K562 (cell line): ENCODE results near the gene ZNF24. TPM values are rescaled to one million over a fixed set of nuclear protein-coding genes. Genes with fewer than 3 reads are reported as not detected.

ENCODE experiments used
- AFF1 ChIP-seq, 2 experiments: fragments of 450-650 bp; IDR thresholded peaks; 2 replicates each; pipeline ENCODE4 v1.6.1; 2018; ENCODE audit warnings: mild to moderate bottlenecking in 2 of 2, low read depth in 1 of 2; ENCODE audit not compliant: partially characterized antibody in 2 of 2
- ATF1 ChIP-seq, 2 experiments: fragments of 450-650 bp in 1 of 2; IDR thresholded peaks; 2 replicates each; pipeline ENCODE4 v1.6.1; 2016; ENCODE audit warnings: missing compliant biosample characterization in 1 of 2, missing genetic modification characterization in 1 of 2
- BCL6 ChIP-seq: fragments of 250-450 bp; sonication (Bioruptor Pico); IDR thresholded peaks from 2 replicates; pipeline ENCODE4 v1.4.0; 2020
- BRD9 ChIP-seq: fragments of 450-650 bp; IDR thresholded peaks from 2 replicates; pipeline ENCODE4 v1.6.1; 2018; ENCODE audit warnings: low read depth; ENCODE audit not compliant: partially characterized antibody
- CEBPZ ChIP-seq: fragments of 150-350 bp; IDR thresholded peaks from 2 replicates; pipeline ENCODE4 v1.6.1; 2014; ENCODE audit warnings: low read depth, mild to moderate bottlenecking, low read length, borderline replicate concordance
- KDM4B ChIP-seq, 2 experiments: fragments of 450-650 bp in 1 of 2; sonication (generic) in 1 of 2; IDR thresholded peaks; 2 replicates each; pipeline ENCODE4 v1.6.1; 2016 to 2017; ENCODE audit warnings: borderline replicate concordance in 2 of 2, antibody characterized with exemption in 1 of 2, low read depth in 1 of 2, mild to moderate bottlenecking in 1 of 2
- LARP7 ChIP-seq: fragments of 450-650 bp; IDR thresholded peaks from 2 replicates; pipeline ENCODE4 v1.6.1; 2016
- MYC ChIP-seq, 2 experiments: fragments of 250-450 bp in 1 of 2; sonication (Bioruptor Pico) in 1 of 2; IDR thresholded peaks; 2 replicates each; pipeline versions ENCODE4 v1.5.1 to v1.6.1; 2012 to 2021; ENCODE audit warnings: low read depth in 2 of 2, borderline replicate concordance in 1 of 2, improper control_type of control experiment in 1 of 2, low read length in 1 of 2, mild to moderate bottlenecking in 1 of 2, moderate library complexity in 1 of 2
- NFIC ChIP-seq: fragments of 450-650 bp; IDR thresholded peaks from 2 replicates; pipeline ENCODE4 v1.6.1; 2017; ENCODE audit warnings: mild to moderate bottlenecking, inconsistent platforms
- NR3C1 ChIP-seq: sonication (generic); formaldehyde crosslinking; IDR thresholded peaks from 2 replicates; pipeline ENCODE4 v1.8.1; 2022; ENCODE audit warnings: missing genetic modification reagents
- PHF20 ChIP-seq: fragments of 450-650 bp; IDR thresholded peaks from 2 replicates; pipeline ENCODE4 v1.6.1; 2018; ENCODE audit not compliant: partially characterized antibody
- RBM34 ChIP-seq: fragments of 200-400 bp; formaldehyde crosslinking; IDR thresholded peaks from 2 replicates; pipeline ENCODE4 v1.6.1; 2018; ENCODE audit warnings: low read length, borderline replicate concordance; ENCODE audit not compliant: insufficient read depth
- RFX5 ChIP-seq: IDR thresholded peaks from 2 replicates; pipeline ENCODE4 v1.6.1; 2011; ENCODE audit warnings: low read depth, mild to moderate bottlenecking, improper control_type of control experiment, low read length
- SAFB2 ChIP-seq: fragments of 200-400 bp; formaldehyde crosslinking; IDR thresholded peaks from 2 replicates; pipeline ENCODE4 v1.6.1; 2018; ENCODE audit warnings: borderline replicate concordance, low read length, low read depth, moderate library complexity; ENCODE audit not compliant: severe bottlenecking
- SUPT5H ChIP-seq: fragments of 450-650 bp; IDR thresholded peaks from 2 replicates; pipeline ENCODE4 v1.6.1; 2016
- TAF7 ChIP-seq: fragments of 450-650 bp; IDR thresholded peaks from 2 replicates; pipeline ENCODE4 v1.6.1; 2016; ENCODE audit warnings: missing genetic modification characterization, missing compliant biosample characterization
- ZBTB17 ChIP-seq: fragments of 450-650 bp; formaldehyde crosslinking; IDR thresholded peaks from 2 replicates; pipeline ENCODE4 v1.4.0; 2020; ENCODE audit warnings: mild to moderate bottlenecking
- ZNF561 ChIP-seq: fragments of 450-650 bp; formaldehyde crosslinking; conservative IDR thresholded peaks from 2 replicates; pipeline ENCODE4 v1.4.0; 2020; ENCODE audit warnings: mild to moderate bottlenecking, moderate library complexity
- polyA plus RNA-seq, 8 experiments: library from polyadenylated mRNA; depleted of rRNA in 4 of 8; stranded (reverse) in 5 of 8; unstranded in 3 of 8; fragments of >200 nt; fragmentation: Nextera tagmentation in 2 of 8; fragmentation: Illumina TruSeq in 1 of 8; extraction: Ambion mirVana in 2 of 8; extraction: Trizol in 1 of 8; gene quantifications; 2 replicates each; pipeline versions ENCODE4 v1.2.1 to v1.2.3, GENCODE V29; 2011 to 2014; ENCODE audit warnings: inconsistent platforms in 1 of 8, missing spikeins in 1 of 8
- total RNA-seq, 7 experiments: library from RNA; depleted of rRNA in 6 of 7; stranded (reverse); fragments of >200 nt in 6 of 7; fragmentation: Illumina TruSeq in 2 of 7; extraction: Trizol in 2 of 7; gene quantifications; 2 replicates each; pipeline versions ENCODE4 v1.2.1 to v1.2.3, GENCODE V29; 2011 to 2021; ENCODE audit warnings: low replicate concordance in 1 of 7
- TF ChIP-seq, protein P1 (sequence below), 3 experiments: fragments of 200-800 bp in 1 of 3; sonication (Bioruptor generic) in 1 of 3; sonication (generic) in 1 of 3; formaldehyde crosslinking in 1 of 3; IDR thresholded peaks; 2 replicates each; pipeline versions ENCODE4 v1.6.1 to v1.8.0; 2016 to 2022; ENCODE audit warnings: mild to moderate bottlenecking in 2 of 3, missing compliant biosample characterization in 2 of 3, missing genetic modification characterization in 2 of 3, missing genetic modification reagents in 1 of 3

ZNF24 gene
- total and polyA plus RNA-seq, 9 of the 15 experiments (the other 6 are each of a cell fraction or from before 2014, with no cell fraction given) = 35.7 to 72.8 (median 54.1) TPM

- no peak for TF ChIP-seq NR3C1
- TF ChIP-seq, protein P1, sequence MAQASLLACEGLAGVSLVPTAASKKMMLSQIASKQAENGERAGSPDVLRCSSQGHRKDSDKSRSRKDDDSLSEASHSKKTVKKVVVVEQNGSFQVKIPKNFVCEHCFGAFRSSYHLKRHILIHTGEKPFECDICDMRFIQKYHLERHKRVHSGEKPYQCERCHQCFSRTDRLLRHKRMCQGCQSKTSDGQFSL (CRISPR knock-in tag; IDR thresholded peaks at IDR 0.05) = peak; percentile 56; the same call in 1 of the 2 replicates
- TF ChIP-seq, protein P1 (tag; IDR thresholded peaks at IDR 0.05) = no peak
- TF ChIP-seq RFX5 = no peak
- TF ChIP-seq ATF1 (CRISPR knock-in tag; IDR thresholded peaks at IDR 0.05) = no peak
- peak; percentile 96 for TF ChIP-seq ATF1 (tag; IDR thresholded peaks at IDR 0.05)
- TF ChIP-seq MYC (IDR thresholded peaks at IDR 0.05; ENCODE audit: low read depth, low read length) = peak; percentile 73
- peak; percentile 78; the same call in 1 of the 2 replicates for TF ChIP-seq MYC (CRISPR knock-in tag; IDR thresholded peaks at IDR 0.05; ENCODE audit: borderline replicate concordance, low read depth)
- peak; percentile 91; the same call in 1 of the 2 replicates for TF ChIP-seq TAF7 (tag)
- TF ChIP-seq AFF1 (IDR thresholded peaks at IDR 0.05; ENCODE audit: low read depth in 1 of 2, partially characterized antibody in 2 of 2) = peak in 1 of 2 experiments; percentile 74
- 0 out of 2 replicates have a peak, but pooled peaks have one; percentile 12 for TF ChIP-seq CEBPZ
- TF ChIP-seq KDM4B (IDR thresholded peaks at IDR 0.05; ENCODE audit: borderline replicate concordance in 2 of 2, low read depth in 1 of 2) = peak in 1 of 2 experiments; percentile 47; a peak in 1 of 4 replicates
- no peak for TF ChIP-seq SAFB2
- TF ChIP-seq PHF20 = peak; percentile 98
- peak; percentile 84 for TF ChIP-seq NFIC
- no peak for TF ChIP-seq RBM34
- 0 out of 2 replicates have a peak, but pooled peaks have one; percentile 35 for TF ChIP-seq LARP7
- TF ChIP-seq SUPT5H = peak; percentile 93
- peak; percentile 65 for TF ChIP-seq ZBTB17 (CRISPR knock-in tag)
- TF ChIP-seq ZNF561 (CRISPR knock-in tag) = no peak
- no peak for TF ChIP-seq BCL6 (CRISPR knock-in tag)
- TF ChIP-seq BRD9 = no peak
Observed at GRCh38 chr18:35290094-35290735, 54.0 kb downstream of the ZNF24 start, which contains the start of gene ZSCAN30 (continued).
